GM10266 (cell line): Measurements from ENCODE around the gene CHRND.

ENCODE experiments used
- DNase-seq: peaks from one replicate; pipeline ENCODE4 v3.0.0; 2012; ENCODE audit errors: extremely low spot score
- CTCF ChIP-seq: IDR thresholded peaks from 2 replicates; pipeline ENCODE4 v1.5.1; 2012; ENCODE audit warnings: mild to moderate bottlenecking, low read depth; ENCODE audit not compliant: control insufficient read depth, insufficient read depth; ENCODE audit errors: missing control alignments

CHRND gene

GRCh38 chr2:232525199-232525598, 761 bp upstream of the CHRND start:
- no peak for TF ChIP-seq CTCF
- no peak for DNase-seq

- no peak for TF ChIP-seq CTCF
- DNase-seq: no peak
Observed at GRCh38 chr2:232526372-232526941, 497 bp downstream of the CHRND start.

GRCh38 chr2:232527905-232528470, 2.0 kb downstream of the CHRND start:
- TF ChIP-seq CTCF: no peak

GRCh38 chr2:232528746-232529460, 2.9 kb downstream of the CHRND start:
- no peak for TF ChIP-seq CTCF
- DNase-seq: no peak

More at GRCh38 chr2:232527905-232528470, 2.0 kb downstream of the CHRND start:
- no peak for DNase-seq

- DNase-seq: no peak
Observed at GRCh38 chr2:232529806-232530547, 4.0 kb downstream of the CHRND start.

GRCh38 chr2:232530626-232531260, 4.8 kb downstream of the CHRND start:
- no peak for DNase-seq
- no peak for TF ChIP-seq CTCF

More at GRCh38 chr2:232529806-232530547, 4.0 kb downstream of the CHRND start:
- no peak for TF ChIP-seq CTCF
